Right atrium auricular region (tissue), 2 donors: Measurements from ENCODE around the gene PPP1R15A. TPM values are rescaled to one million over a fixed set of nuclear protein-coding genes. Genes with fewer than 3 reads are reported as not detected.

ENCODE experiments used
- DNase-seq: peaks from one replicate; pipeline ENCODE4 v3.0.0-alpha.2; 2019; ENCODE audit warnings: low spot score
- H3K27ac ChIP-seq, 2 donors: fragments of 200-600 bp; sonication (generic); 1 replicate in 1 of 2; 2 replicates in 1 of 2; pipeline ENCODE4 v1.5.1; 2016 to 2019
- H3K27me3 ChIP-seq, 2 donors: fragments of 200-600 bp; sonication (generic); one replicate each; pipeline versions ENCODE4 v1.5.1 to v1.6.0; 2017 to 2019
- H3K36me3 ChIP-seq: fragments of 200-600 bp; sonication (generic); one replicate; pipeline ENCODE4 v1.5.1; 2016
- H3K4me1 ChIP-seq, 2 donors: fragments of 200-600 bp; sonication (generic); one replicate each; pipeline versions ENCODE4 v1.5.1 to v1.6.0; 2017 to 2019
- H3K4me3 ChIP-seq, 2 donors: fragments of 200-600 bp; sonication (generic); 1 replicate in 1 of 2; 2 replicates in 1 of 2; pipeline ENCODE4 v1.5.1; 2017 to 2019; ENCODE audit warnings: mild to moderate bottlenecking in 1 of 2, moderate library complexity in 1 of 2
- H3K9me3 ChIP-seq, 2 donors: fragments of 200-600 bp; sonication (generic); one replicate each; pipeline ENCODE4 v1.5.1; 2019
- total RNA-seq, 2 donors: library from RNA; depleted of rRNA; stranded (reverse); fragments of >200 nt; gene quantifications; one replicate each; pipeline ENCODE4 v1.1.0, GENCODE V29; 2016
- TF ChIP-seq, protein P1 (sequence below), 2 donors: fragments of 200-600 bp; sonication (generic); IDR thresholded peaks; one replicate each; pipeline ENCODE4 v1.5.1; 2019; ENCODE audit warnings: antibody characterized with exemption in 2 of 2

Gene PPP1R15A
- total RNA-seq, 2 donors from 2014 or later = 55.0 to 97.6 TPM

DNA sequence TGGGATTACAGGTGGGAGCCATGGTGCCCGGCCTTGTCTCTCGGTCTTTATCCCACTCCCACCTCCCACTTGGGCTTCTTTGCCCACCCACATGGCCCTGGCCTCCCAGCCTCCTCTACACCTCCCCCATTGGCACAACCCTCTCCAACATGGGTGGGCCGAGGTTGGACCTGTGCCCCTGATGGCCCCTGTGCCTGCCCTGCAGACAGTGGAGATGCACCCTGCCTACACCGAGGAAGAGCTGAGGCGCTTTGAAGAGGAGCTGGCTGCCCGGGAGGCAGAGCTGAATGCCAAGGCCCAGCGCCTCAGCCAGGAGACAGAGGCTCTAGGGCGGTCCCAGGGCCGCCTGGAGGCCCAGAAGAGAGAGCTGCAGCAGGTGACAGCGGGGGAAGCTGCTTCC is 48.7 kb downstream of the PPP1R15A start:
- DNase-seq = no peak
- Histone ChIP-seq H3K4me1 (no peaks in the 10 kb centered on the region), H3K36me3 (peaks cover 53% of the 10 kb centered on the region), H3K4me3 (no peak overlapping the region), H3K27ac (no peak overlapping the region), H3K9me3 (no peaks in the 10 kb centered on the region), H3K27me3 (no peaks in the 10 kb centered on the region)
- TF ChIP-seq, protein P1, sequence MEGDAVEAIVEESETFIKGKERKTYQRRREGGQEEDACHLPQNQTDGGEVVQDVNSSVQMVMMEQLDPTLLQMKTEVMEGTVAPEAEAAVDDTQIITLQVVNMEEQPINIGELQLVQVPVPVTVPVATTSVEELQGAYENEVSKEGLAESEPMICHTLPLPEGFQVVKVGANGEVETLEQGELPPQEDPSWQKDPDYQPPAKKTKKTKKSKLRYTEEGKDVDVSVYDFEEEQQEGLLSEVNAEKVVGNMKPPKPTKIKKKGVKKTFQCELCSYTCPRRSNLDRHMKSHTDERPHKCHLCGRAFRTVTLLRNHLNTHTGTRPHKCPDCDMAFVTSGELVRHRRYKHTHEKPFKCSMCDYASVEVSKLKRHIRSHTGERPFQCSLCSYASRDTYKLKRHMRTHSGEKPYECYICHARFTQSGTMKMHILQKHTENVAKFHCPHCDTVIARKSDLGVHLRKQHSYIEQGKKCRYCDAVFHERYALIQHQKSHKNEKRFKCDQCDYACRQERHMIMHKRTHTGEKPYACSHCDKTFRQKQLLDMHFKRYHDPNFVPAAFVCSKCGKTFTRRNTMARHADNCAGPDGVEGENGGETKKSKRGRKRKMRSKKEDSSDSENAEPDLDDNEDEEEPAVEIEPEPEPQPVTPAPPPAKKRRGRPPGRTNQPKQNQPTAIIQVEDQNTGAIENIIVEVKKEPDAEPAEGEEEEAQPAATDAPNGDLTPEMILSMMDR (IDR thresholded peaks at IDR 0.05) = no peak

DNA sequence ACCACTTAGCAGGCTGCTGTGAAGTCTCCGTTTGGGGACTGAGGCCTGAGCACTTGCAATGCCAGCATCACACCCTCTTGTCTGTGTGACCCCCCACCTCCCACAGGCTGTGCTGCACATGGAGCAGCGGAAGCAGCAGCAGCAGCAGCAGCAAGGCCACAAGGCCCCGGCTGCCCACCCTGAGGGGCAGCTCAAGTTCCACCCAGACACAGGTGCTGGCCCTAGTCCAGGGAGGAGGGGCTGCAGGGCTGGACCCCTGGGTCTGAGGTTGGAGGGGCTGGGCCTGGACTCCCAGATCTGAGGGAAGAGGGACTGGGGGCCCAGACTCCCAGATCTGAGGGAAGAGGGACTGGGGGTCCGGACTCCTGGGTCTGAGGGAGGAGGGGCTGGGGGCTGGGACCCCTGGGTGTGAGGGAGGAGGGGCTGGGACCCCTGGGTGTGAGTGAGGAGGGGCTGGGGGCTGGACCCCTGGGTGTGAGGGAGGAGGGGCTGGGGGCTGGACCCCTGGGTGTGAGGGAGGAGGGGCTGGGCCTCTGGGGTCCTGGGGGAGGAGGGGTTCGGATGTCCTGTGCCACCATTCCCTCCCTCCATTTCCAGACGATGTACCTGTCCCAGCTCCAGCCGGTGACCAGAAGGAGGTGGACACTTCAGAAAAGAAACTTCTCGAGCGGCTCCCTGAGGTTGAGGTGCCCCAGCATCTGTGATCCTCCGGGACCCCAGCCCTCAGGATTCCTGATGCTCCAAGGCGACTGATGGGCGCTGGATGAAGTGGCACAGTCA is 49.7 kb downstream of the PPP1R15A start:
- Histone ChIP-seq H3K9me3 (no peaks in the 10 kb centered on the region), H3K4me1 (peaks cover 0 to 3% of the 10 kb centered on the region in 2 donors), H3K36me3 (peaks cover 43% of the 10 kb centered on the region), H3K4me3 (no peak overlapping the region), H3K27ac (no peak overlapping the region), H3K27me3 (no peaks in the 10 kb centered on the region)
- TF ChIP-seq, protein P1 (IDR thresholded peaks at IDR 0.05) = no peak
- DNase-seq = no peak

DNA sequence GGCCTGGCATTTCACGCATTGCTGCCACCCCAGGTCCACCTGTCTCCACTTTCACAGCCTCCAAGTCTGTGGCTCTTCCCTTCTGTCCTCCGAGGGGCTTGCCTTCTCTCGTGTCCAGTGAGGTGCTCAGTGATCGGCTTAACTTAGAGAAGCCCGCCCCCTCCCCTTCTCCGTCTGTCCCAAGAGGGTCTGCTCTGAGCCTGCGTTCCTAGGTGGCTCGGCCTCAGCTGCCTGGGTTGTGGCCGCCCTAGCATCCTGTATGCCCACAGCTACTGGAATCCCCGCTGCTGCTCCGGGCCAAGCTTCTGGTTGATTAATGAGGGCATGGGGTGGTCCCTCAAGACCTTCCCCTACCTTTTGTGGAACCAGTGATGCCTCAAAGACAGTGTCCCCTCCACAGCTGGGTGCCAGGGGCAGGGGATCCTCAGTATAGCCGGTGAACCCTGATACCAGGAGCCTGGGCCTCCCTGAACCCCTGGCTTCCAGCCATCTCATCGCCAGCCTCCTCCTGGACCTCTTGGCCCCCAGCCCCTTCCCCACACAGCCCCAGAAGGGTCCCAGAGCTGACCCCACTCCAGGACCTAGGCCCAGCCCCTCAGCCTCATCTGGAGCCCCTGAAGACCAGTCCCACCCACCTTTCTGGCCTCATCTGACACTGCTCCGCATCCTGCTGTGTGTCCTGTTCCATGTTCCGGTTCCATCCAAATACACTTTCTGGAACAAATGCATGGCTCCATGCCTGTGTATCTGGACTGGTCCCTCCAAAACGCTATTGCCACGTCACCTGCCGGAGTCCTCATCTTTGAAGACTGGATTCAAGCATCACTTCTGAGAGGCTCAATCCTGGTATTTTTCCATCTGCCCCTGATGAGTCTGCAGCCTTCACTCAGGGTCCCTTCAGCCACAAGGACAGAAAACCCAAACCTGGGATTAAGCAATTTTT is 50.6 kb downstream of the PPP1R15A start:
- Histone ChIP-seq H3K27me3 (no peaks in the 10 kb centered on the region), H3K27ac (no peak overlapping the region), H3K36me3 (peaks cover 37% of the 10 kb centered on the region), H3K9me3 (no peaks in the 10 kb centered on the region), H3K4me3 (no peak overlapping the region), H3K4me1 (peaks cover 0 to 8% of the 10 kb centered on the region in 2 donors)
- TF ChIP-seq, protein P1 (IDR thresholded peaks at IDR 0.05) = no peak
- no peak for DNase-seq

DNA sequence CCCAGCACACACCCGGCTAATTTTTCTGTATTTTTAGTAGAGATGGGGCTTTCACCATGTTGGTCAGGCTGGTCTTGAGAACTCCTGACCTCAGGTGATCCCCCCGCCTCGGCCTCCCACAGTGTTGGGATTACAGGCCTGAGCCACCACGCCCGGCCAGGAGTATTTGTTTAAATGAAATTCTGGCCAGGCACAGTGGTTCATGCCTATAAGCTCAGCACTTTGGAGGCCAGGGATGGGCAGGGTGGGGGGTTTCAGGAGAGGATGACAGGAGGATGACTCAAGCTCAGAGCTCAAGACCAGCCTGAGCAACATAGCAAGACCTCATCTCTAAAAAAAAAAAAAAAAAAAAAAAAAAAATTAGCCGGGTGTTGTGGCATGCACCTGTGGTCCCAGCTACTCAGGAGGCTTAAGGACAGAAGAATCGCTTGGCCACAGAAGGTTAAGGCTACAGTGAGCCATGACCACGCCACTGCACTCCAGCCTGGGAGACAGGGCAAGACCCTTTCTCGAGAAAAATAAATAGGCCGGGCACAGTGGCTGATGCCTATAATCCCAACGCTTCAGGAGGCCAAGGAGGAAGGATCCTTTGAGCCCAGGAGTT is 53.1 kb downstream of the PPP1R15A start:
- H3K27ac ChIP-seq = no peak overlapping the region
- peaks cover 0 to 8% of the 10 kb centered on the region in 2 donors for H3K4me1 ChIP-seq
- DNase-seq = no peak
- H3K36me3 ChIP-seq = peaks cover 22% of the 10 kb centered on the region
- TF ChIP-seq, protein P1 (IDR thresholded peaks at IDR 0.05) = no peak
- H3K4me3 ChIP-seq = no peak overlapping the region
- H3K27me3 ChIP-seq = no peaks in the 10 kb centered on the region
- H3K9me3 ChIP-seq = no peaks in the 10 kb centered on the region

Other genes starting within 250 kb of the PPP1R15A start
- 1 to 10 TPM; 2.8 to 5.9 TPM for gene DBP, start 235.0 kb upstream of the PPP1R15A start, total RNA-seq
- gene CA11, start 226.2 kb upstream of the PPP1R15A start, total RNA-seq = 10 to 100 TPM in 1 of 2 donors, 1 to 10 TPM in 1; 3.4 to 13.3 TPM
- under 1 TPM in 1 of 2 donors, not detected in 1; 0.16 TPM for gene NTN5, start 199.4 kb upstream of the PPP1R15A start, total RNA-seq
- gene FUT2, start 176.4 kb upstream of the PPP1R15A start, total RNA-seq = not detected
- gene MAMSTR, start 152.7 kb upstream of the PPP1R15A start, total RNA-seq = 1 to 10 TPM in 1 of 2 donors, under 1 TPM in 1; 0.70 to 2.4 TPM
- 10 to 100 TPM; 13.6 to 22.9 TPM for gene RASIP1, start 131.8 kb upstream of the PPP1R15A start, total RNA-seq
- gene IZUMO1, start 125.5 kb upstream of the PPP1R15A start, total RNA-seq = not detected
- 1 to 10 TPM; 3.1 to 3.3 TPM for gene FUT1, start 119.8 kb upstream of the PPP1R15A start, total RNA-seq
- gene FGF21, start 116.9 kb upstream of the PPP1R15A start, total RNA-seq = not detected
- 10 to 100 TPM; 32.3 to 37.5 TPM for gene BCAT2, start 61.4 kb upstream of the PPP1R15A start, total RNA-seq
- gene HSD17B14, start 35.9 kb upstream of the PPP1R15A start, total RNA-seq = 1 to 10 TPM; 3.7 to 6.3 TPM
- 10 to 100 TPM; 22.4 to 25.1 TPM for gene PLEKHA4, start 3.8 kb upstream of the PPP1R15A start, total RNA-seq
- not detected for gene TULP2, start 26.3 kb downstream of the PPP1R15A start, total RNA-seq
- 100 to 1,000 TPM; 347 to 411 TPM for gene NUCB1, start 27.9 kb downstream of the PPP1R15A start, total RNA-seq
- not detected for gene DHDH, start 61.3 kb downstream of the PPP1R15A start, total RNA-seq
- 10 to 100 TPM; 10.7 to 21.2 TPM for gene BAX, start 82.5 kb downstream of the PPP1R15A start, total RNA-seq
- 1,000 to 10,000 TPM; 1,493 to 3,053 TPM for gene FTL, start 92.9 kb downstream of the PPP1R15A start, total RNA-seq
- 10 to 100 TPM; 72.1 to 88.1 TPM for gene GYS1, start 120.9 kb downstream of the PPP1R15A start, total RNA-seq
- 10 to 100 TPM; 49.1 to 87.7 TPM for gene RUVBL2, start 121.5 kb downstream of the PPP1R15A start, total RNA-seq
- not detected for gene LHB, start 144.7 kb downstream of the PPP1R15A start, total RNA-seq
- gene CGB3, start 151.9 kb downstream of the PPP1R15A start, total RNA-seq = not detected
- not detected for gene CGB2, start 159.5 kb downstream of the PPP1R15A start, total RNA-seq
- gene CGB1, start 164.5 kb downstream of the PPP1R15A start, total RNA-seq = not detected
- gene CGB5, start 171.4 kb downstream of the PPP1R15A start, total RNA-seq = not detected
- not detected for gene CGB8, start 176.7 kb downstream of the PPP1R15A start, total RNA-seq
- gene CGB7, start 185.3 kb downstream of the PPP1R15A start, total RNA-seq = not detected
- gene NTF4, start 192.4 kb downstream of the PPP1R15A start, total RNA-seq = not detected
- 1 to 10 TPM in 1 of 2 donors, under 1 TPM in 1; 0.35 to 3.2 TPM for gene KCNA7, start 200.3 kb downstream of the PPP1R15A start, total RNA-seq
- 10 to 100 TPM; 62.7 to 89.4 TPM for gene SNRNP70, start 213.0 kb downstream of the PPP1R15A start, total RNA-seq
- 10 to 100 TPM; 31.5 to 35.0 TPM for gene LIN7B, start 241.9 kb downstream of the PPP1R15A start, total RNA-seq
- gene C19orf73, start 246.7 kb downstream of the PPP1R15A start, total RNA-seq = 1 to 10 TPM; 3.1 to 5.9 TPM
- 1 to 10 TPM; 5.0 to 6.8 TPM for gene PPFIA3, start 247.1 kb downstream of the PPP1R15A start, total RNA-seq